PC-9 (cell line): ENCODE data around the gene TM9SF1.

Experiments used
- EZH2 ChIP-seq: fragments of 200-600 bp; sonication (generic); IDR thresholded peaks from 2 replicates; pipeline ENCODE4 v1.8.0; 2017; ENCODE audit warnings: antibody characterized with exemption, low read depth
- TF ChIP-seq, protein P1 (sequence below): fragments of 200-600 bp; sonication (generic); conservative IDR thresholded peaks from 2 replicates; pipeline ENCODE4 v1.6.1; 2017; ENCODE audit warnings: mixed run types, antibody characterized with exemption, mild to moderate bottlenecking, moderate library complexity

DNA sequence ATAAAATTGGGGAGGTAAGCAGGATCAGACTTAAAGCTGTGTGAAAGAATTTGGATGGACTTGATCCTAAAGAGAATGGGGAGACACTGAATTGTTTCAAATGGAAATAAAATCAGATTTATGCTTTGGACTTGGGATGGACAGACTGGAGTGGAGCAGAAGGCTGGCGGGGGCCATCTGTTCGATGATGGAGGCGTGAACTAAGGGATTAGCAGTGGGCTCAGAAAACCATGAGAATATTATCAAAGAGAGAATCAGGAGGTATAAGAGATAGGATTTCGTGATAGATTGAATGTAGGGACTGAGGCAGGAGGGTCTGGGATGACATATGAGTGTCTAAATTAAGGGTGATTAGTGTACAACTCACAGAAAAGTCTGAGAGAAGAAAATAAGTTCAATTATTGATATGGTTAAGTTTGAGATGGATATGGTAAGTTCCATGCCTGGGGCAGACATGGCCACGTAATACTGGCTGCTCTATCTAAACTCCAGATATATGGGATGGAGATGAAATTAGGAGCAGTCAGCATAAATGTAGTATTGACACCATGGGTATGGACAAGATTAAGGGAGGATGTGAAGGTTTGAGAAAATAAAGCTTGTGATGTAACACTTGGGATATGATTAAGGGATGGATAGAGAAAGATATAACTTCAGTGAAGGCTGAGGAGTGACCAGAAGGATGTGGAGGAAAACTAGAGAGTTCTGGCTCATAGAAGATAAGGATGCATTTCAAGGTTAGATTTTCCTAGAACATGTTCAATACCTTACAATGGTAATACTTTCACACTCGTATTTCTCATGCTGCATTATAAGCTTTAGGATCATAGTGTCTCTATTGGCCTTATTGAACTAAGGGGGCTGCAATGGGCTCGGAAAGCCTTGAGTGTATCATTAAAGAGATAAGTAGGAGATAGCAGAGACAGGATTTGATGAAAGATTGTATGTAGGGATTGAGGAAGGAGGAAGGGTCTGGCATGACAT lies 9.2 kb upstream of the TM9SF1 start:
- TF ChIP-seq, protein P1, sequence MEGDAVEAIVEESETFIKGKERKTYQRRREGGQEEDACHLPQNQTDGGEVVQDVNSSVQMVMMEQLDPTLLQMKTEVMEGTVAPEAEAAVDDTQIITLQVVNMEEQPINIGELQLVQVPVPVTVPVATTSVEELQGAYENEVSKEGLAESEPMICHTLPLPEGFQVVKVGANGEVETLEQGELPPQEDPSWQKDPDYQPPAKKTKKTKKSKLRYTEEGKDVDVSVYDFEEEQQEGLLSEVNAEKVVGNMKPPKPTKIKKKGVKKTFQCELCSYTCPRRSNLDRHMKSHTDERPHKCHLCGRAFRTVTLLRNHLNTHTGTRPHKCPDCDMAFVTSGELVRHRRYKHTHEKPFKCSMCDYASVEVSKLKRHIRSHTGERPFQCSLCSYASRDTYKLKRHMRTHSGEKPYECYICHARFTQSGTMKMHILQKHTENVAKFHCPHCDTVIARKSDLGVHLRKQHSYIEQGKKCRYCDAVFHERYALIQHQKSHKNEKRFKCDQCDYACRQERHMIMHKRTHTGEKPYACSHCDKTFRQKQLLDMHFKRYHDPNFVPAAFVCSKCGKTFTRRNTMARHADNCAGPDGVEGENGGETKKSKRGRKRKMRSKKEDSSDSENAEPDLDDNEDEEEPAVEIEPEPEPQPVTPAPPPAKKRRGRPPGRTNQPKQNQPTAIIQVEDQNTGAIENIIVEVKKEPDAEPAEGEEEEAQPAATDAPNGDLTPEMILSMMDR: no peak
- TF ChIP-seq EZH2: no peak
